HEK293 (cell line): ENCODE data around the gene MTA1.

ENCODE experiments used
- CTCF ChIA-PET: fragments of 350-600 bp; formaldehyde crosslinking; extraction: SDS; loops from one replicate; lab custom pipeline; 2021; ENCODE audit warnings: antibody characterized with exemption; lab: Yijun Ruan, JAX
- POLR2A ChIA-PET: fragments of 300-600 bp; formaldehyde crosslinking; extraction: SDS; loops from one replicate; lab custom pipeline; 2020; ENCODE audit warnings: antibody characterized with exemption, inconsistent platforms; lab: Yijun Ruan, JAX
- H3K27ac ChIP-seq: fragments of 200-500 bp; sonication (Bioruptor generic); 2 replicates; pipeline ENCODE4 v1.5.1; 2014; ENCODE audit warnings: low read depth, low read length, control low read depth, inconsistent platforms; ENCODE audit errors: extremely low read depth
- H3K36me3 ChIP-seq, 2 experiments: fragments of 200-500 bp in 1 of 2; sonication (Bioruptor generic) in 1 of 2; 1 replicate in 1 of 2; 2 replicates in 1 of 2; pipeline ENCODE4 v1.5.1; 2014 to 2017; ENCODE audit warnings: inconsistent platforms in 2 of 2, low read length in 2 of 2; ENCODE audit not compliant: control insufficient read depth in 2 of 2, insufficient read depth in 1 of 2
- H3K4me1 ChIP-seq: fragments of 200-500 bp; sonication (Bioruptor generic); 2 replicates; pipeline ENCODE4 v1.5.1; 2014; ENCODE audit warnings: mild to moderate bottlenecking, low read length, inconsistent platforms; ENCODE audit not compliant: control insufficient read depth, insufficient read depth
- H3K4me3 ChIP-seq: 2 replicates; pipeline ENCODE4 v1.5.1; 2011; ENCODE audit warnings: low read depth, mild to moderate bottlenecking, control low read depth, low read length, moderate library complexity
- H3K9me3 ChIP-seq: fragments of 200-500 bp; sonication (Bioruptor generic); 2 replicates; pipeline ENCODE4 v1.5.1; 2014; ENCODE audit warnings: low read depth, low read length, inconsistent platforms; ENCODE audit not compliant: control insufficient read depth, insufficient read depth
- EGR2 ChIP-seq: fragments of 450-650 bp; formaldehyde crosslinking; IDR thresholded peaks from 2 replicates; pipeline ENCODE4 v1.5.1; 2016; ENCODE audit warnings: low read depth, missing biosample characterization, missing genetic modification characterization
- GLIS1 ChIP-seq: fragments of 450-650 bp; formaldehyde crosslinking; IDR thresholded peaks from 2 replicates; pipeline ENCODE4 v1.5.1; 2016; ENCODE audit warnings: missing biosample characterization, missing genetic modification characterization
- GLIS2 ChIP-seq: fragments of 450-650 bp; formaldehyde crosslinking; IDR thresholded peaks from 2 replicates; pipeline ENCODE4 v1.5.1; 2016; ENCODE audit warnings: missing biosample characterization, missing genetic modification characterization
- KLF1 ChIP-seq: fragments of 450-650 bp; formaldehyde crosslinking; IDR thresholded peaks from 2 replicates; pipeline ENCODE4 v1.5.1; 2016; ENCODE audit warnings: missing biosample characterization, missing genetic modification characterization
- KLF8 ChIP-seq: fragments of 450-650 bp; formaldehyde crosslinking; IDR thresholded peaks from 2 replicates; pipeline ENCODE4 v1.5.1; 2016; ENCODE audit warnings: missing biosample characterization, missing genetic modification characterization
- SCRT1 ChIP-seq: fragments of 450-650 bp; formaldehyde crosslinking; IDR thresholded peaks from 2 replicates; pipeline ENCODE4 v1.5.1; 2016; ENCODE audit warnings: missing biosample characterization, missing genetic modification characterization, borderline replicate concordance
- SCRT2 ChIP-seq: fragments of 450-650 bp; formaldehyde crosslinking; IDR thresholded peaks from 2 replicates; pipeline ENCODE4 v1.5.1; 2016; ENCODE audit warnings: missing biosample characterization, missing genetic modification characterization
- WT1 ChIP-seq: fragments of 450-650 bp; formaldehyde crosslinking; IDR thresholded peaks from 2 replicates; pipeline ENCODE4 v1.5.1; 2016; ENCODE audit warnings: missing biosample characterization, missing genetic modification characterization
- ZFHX2 ChIP-seq: fragments of 450-650 bp; formaldehyde crosslinking; conservative IDR thresholded peaks from 2 replicates; pipeline ENCODE4 v1.5.1; 2016; ENCODE audit warnings: missing biosample characterization, missing genetic modification characterization
- ZFP69B ChIP-seq: fragments of 450-650 bp; formaldehyde crosslinking; IDR thresholded peaks from 2 replicates; pipeline ENCODE4 v1.5.1; 2016; ENCODE audit warnings: missing biosample characterization, missing genetic modification characterization
- ZIC2 ChIP-seq: fragments of 450-650 bp; formaldehyde crosslinking; IDR thresholded peaks from 2 replicates; pipeline ENCODE4 v1.5.1; 2016; ENCODE audit warnings: missing biosample characterization, missing genetic modification characterization
- ZNF221 ChIP-seq: fragments of 450-650 bp; formaldehyde crosslinking; IDR thresholded peaks from 2 replicates; pipeline ENCODE4 v1.5.1; 2017; ENCODE audit warnings: missing biosample characterization, missing genetic modification characterization, borderline replicate concordance
- ZNF514 ChIP-seq: fragments of 450-650 bp; formaldehyde crosslinking; IDR thresholded peaks from 2 replicates; pipeline ENCODE4 v1.5.1; 2016; ENCODE audit warnings: missing biosample characterization, missing genetic modification characterization
- ZNF530 ChIP-seq: fragments of 450-650 bp; formaldehyde crosslinking; IDR thresholded peaks from 2 replicates; pipeline ENCODE4 v1.5.1; 2016; ENCODE audit warnings: low read depth, missing biosample characterization, missing genetic modification characterization
- ZNF571 ChIP-seq: fragments of 450-650 bp; formaldehyde crosslinking; IDR thresholded peaks from 2 replicates; pipeline ENCODE4 v1.5.0; 2017; ENCODE audit warnings: missing biosample characterization, missing genetic modification characterization
- ZNF692 ChIP-seq: fragments of 450-650 bp; formaldehyde crosslinking; IDR thresholded peaks from 2 replicates; pipeline ENCODE4 v1.5.1; 2016; ENCODE audit warnings: missing biosample characterization, missing genetic modification characterization
- ZNF76 ChIP-seq: fragments of 450-650 bp; formaldehyde crosslinking; IDR thresholded peaks from 2 replicates; pipeline ENCODE4; 2016; ENCODE audit warnings: low read depth, missing biosample characterization, missing genetic modification characterization, borderline replicate concordance
- ZSCAN30 ChIP-seq: fragments of 450-650 bp; IDR thresholded peaks from 2 replicates; pipeline ENCODE4 v1.5.1; 2018; ENCODE audit warnings: missing biosample characterization, mild to moderate bottlenecking, missing genetic modification characterization, moderate library complexity
- TF ChIP-seq, protein P1 (sequence below): fragments of 450-650 bp; formaldehyde crosslinking; conservative IDR thresholded peaks from 2 replicates; pipeline ENCODE4 v1.5.1; 2016; ENCODE audit warnings: low read depth, missing biosample characterization, missing genetic modification characterization

The MTA1 gene

DNA sequence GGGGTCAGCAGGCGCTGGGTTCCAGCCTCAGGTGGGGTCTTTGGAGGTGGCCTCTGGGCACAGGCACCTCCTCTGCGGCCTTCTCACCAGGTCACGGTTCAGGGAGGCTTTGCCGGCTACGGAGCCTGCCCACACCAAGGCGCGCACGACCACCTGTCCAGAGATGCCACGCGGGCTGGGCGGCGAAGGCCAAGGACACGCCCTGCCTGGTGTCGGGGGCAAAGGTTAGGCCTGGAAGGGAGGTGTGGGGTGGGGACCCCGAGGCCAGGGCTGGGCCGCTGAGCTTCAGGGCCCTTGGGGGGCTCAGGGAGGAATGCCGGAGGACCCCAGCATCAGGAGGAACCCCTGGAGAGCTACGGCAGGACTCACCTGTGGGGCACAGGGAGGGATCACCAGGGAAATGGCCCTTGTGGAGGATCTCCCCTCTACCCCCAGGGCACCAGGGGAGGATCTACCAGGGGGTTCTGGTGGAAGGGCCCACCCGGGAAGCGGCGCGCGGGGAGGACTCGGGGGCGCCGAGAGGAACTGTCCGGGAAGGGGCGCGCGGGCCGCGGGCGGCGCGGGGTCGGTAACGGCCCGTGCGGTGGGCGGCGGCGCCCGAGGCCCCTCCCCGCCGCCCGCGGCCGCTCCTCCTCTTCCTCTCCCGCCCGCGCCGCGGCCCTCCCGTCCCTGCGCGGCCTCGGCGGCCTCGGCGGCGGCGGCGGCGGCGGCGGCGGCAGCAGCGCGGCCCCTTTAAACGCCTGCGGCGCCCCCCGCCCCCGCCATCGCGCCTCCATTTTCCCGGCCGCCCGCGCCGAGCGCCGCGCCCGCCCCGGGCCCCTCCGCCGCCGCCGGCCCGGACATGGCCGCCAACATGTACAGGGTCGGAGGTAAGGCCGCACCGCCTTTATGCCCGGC is at the start of gene MTA1 (continued):
- peak; percentile 31 for TF ChIP-seq ZFHX2 (tag by site-specific recombination)
- TF ChIP-seq EGR2 (tag by site-specific recombination) = no peak
- TF ChIP-seq ZNF692 (tag by site-specific recombination) = 0 out of 2 replicates have a peak, but pooled peaks have one; percentile 28

GRCh38 chr14:105374389-105374788 is 45.2 kb upstream of the MTA1 start:
- ChIA-PET CTCF (interaction anchor here (0.9 to 6.9 kb wide), 2 partner anchors 106 to 115 kb away, joined by 4 to 74 read pairs; no protein-coding TSS in a partner anchor), POLR2A (no interaction called here)
- Histone ChIP-seq H3K4me1 (no peaks in the 10 kb centered on the region), H3K4me3 (no peak overlapping the region), H3K36me3 (no peaks in the 10 kb centered on the region), H3K9me3 (no peaks in the 10 kb centered on the region), H3K27ac (no peak overlapping the region)
- TF ChIP-seq ZNF221 (tag by site-specific recombination) = no peak
- TF ChIP-seq ZNF76 (tag by site-specific recombination) = no peak
- TF ChIP-seq KLF1 = no peak
- TF ChIP-seq ZFP69B (tag by site-specific recombination) = no peak
- no peak for TF ChIP-seq ZNF692 (tag by site-specific recombination)
- TF ChIP-seq WT1 = no peak
- TF ChIP-seq ZNF530 (tag by site-specific recombination) = no peak
- TF ChIP-seq ZSCAN30 = no peak
- no peak for TF ChIP-seq ZNF571

- POLR2A ChIA-PET = no interaction called here
- CTCF ChIA-PET = interaction anchor here (0.6 to 6.9 kb wide), 3 partner anchors 16 to 114 kb away, joined by 4 to 74 read pairs (median 5); no protein-coding TSS in a partner anchor
Measured at GRCh38 chr14:105375635-105376057, 44.0 kb upstream of the MTA1 start.

DNA sequence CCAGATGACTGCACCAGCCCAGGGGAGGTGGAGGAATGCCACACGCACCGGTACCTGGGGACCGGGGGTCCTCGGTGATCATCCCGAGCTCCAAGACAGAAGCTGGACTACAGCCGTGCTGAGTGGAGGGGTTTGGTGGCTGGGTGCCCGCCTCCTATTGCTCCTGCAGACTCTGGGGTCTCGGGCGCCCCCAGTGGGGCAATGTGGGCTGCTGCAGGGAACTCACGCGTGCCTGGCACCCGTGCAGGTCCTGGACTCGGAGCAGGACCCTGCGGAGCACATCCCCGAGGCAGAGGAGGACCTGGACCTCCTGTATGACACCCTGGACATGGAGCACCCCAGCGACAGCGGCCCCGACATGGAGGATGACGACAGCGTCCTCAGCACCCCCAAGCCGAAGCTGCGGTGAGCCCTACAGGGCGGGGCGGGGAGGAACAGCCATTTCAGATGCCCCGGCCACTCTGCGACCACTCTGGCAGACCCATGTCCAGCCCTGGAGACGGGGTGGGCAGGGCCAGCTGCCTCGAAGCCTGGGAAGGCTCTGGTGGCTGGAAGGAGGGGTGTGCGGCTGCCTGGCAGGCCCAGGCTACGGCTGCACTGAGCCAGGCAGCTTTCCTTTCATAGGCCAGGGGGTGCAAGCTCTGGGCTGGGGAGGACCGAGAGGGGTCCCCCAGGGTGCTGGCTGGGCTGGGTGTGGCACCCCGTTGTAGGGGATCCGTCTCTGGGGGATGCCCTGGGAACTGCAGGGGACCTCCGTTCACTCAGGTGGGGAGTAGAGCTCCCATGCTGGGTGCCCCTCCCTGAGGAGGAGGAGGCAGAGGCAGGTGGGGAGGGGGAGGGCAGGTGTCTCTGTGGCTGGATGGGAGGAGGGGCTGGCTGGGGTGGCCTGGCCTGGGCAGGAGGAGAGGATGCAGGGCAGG is 42.8 kb upstream of the MTA1 start:
- Histone ChIP-seq H3K36me3 (peaks cover 0 to 10% of the 10 kb centered on the region in 2 experiments; a peak in 1 of 3 replicates), H3K4me3 (no peak overlapping the region), H3K27ac (no peak overlapping the region), H3K9me3 (no peaks in the 10 kb centered on the region), H3K4me1 (no peaks in the 10 kb centered on the region)
- ChIA-PET POLR2A (no interaction called here), CTCF (interaction anchor here (1.8 to 6.9 kb wide), 2 partner anchors 104 to 113 kb away, joined by 4 to 74 read pairs; no protein-coding TSS in a partner anchor)
- no peak for TF ChIP-seq ZNF514
- TF ChIP-seq, protein P1, sequence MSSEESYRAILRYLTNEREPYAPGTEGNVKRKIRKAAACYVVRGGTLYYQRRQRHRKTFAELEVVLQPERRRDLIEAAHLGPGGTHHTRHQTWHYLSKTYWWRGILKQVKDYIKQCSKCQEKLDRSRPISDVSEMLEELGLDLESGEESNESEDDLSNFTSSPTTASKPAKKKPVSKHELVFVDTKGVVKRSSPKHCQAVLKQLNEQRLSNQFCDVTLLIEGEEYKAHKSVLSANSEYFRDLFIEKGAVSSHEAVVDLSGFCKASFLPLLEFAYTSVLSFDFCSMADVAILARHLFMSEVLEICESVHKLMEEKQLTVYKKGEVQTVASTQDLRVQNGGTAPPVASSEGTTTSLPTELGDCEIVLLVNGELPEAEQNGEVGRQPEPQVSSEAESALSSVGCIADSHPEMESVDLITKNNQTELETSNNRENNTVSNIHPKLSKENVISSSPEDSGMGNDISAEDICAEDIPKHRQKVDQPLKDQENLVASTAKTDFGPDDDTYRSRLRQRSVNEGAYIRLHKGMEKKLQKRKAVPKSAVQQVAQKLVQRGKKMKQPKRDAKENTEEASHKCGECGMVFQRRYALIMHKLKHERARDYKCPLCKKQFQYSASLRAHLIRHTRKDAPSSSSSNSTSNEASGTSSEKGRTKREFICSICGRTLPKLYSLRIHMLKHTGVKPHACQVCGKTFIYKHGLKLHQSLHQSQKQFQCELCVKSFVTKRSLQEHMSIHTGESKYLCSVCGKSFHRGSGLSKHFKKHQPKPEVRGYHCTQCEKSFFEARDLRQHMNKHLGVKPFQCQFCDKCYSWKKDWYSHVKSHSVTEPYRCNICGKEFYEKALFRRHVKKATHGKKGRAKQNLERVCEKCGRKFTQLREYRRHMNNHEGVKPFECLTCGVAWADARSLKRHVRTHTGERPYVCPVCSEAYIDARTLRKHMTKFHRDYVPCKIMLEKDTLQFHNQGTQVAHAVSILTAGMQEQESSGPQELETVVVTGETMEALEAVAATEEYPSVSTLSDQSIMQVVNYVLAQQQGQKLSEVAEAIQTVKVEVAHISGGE (tag by site-specific recombination) = no peak
- peak; percentile 72 for TF ChIP-seq GLIS1 (tag by site-specific recombination)
- peak; percentile 45; the same call in 1 of the 2 replicates for TF ChIP-seq GLIS2 (tag by site-specific recombination)
- no peak for TF ChIP-seq KLF8 (tag by site-specific recombination)

More at GRCh38 chr14:105375635-105376057, 44.0 kb upstream of the MTA1 start:
- no peaks in the 10 kb centered on the region for H3K4me1 ChIP-seq
- no peak overlapping the region for H3K4me3 ChIP-seq
- H3K27ac ChIP-seq = no peak overlapping the region
- H3K36me3 ChIP-seq = peaks cover 0 to 5% of the 10 kb centered on the region in 2 experiments; a peak in 1 of 3 replicates
- H3K9me3 ChIP-seq = no peaks in the 10 kb centered on the region
- TF ChIP-seq ZSCAN30 (no peak), ZIC2 (tag by site-specific recombination) (peak; percentile 54), SCRT1 (tag by site-specific recombination) (peak; percentile 32; the same call in 1 of the 2 replicates), SCRT2 (tag by site-specific recombination) (peak; percentile 55; the same call in 1 of the 2 replicates)
